Prostate gland (tissue), 2 donors: Measurements from ENCODE around the gene CPLANE2. TPM values are rescaled to one million over a fixed set of nuclear protein-coding genes. Genes with fewer than 3 reads are reported as not detected.

ENCODE experiments used
- DNase-seq: peaks from one replicate; pipeline ENCODE4 v3.0.0-alpha.2; 2019; ENCODE audit warnings: low spot score
- H3K27ac ChIP-seq, 2 donors: fragments of 200-600 bp; sonication (generic); 2 replicates each; pipeline ENCODE4 v1.5.1; 2017 to 2019
- H3K27me3 ChIP-seq: fragments of 200-600 bp; sonication (generic); replicated peaks from 2 replicates; pipeline ENCODE4 v1.5.1; 2019; ENCODE audit not compliant: insufficient read depth
- H3K36me3 ChIP-seq, 2 donors: fragments of 200-600 bp; sonication (generic); 1 replicate in 1 of 2; 2 replicates in 1 of 2; pipeline versions ENCODE4 v1.5.1 to v1.8.1; 2017 to 2019
- H3K4me1 ChIP-seq: fragments of 200-600 bp; sonication (generic); replicated peaks from 2 replicates; pipeline ENCODE4 v1.5.1; 2019
- H3K4me3 ChIP-seq, 2 donors: fragments of 200-600 bp; sonication (generic); 2 replicates each; pipeline ENCODE4 v1.5.1; 2017 to 2019
- H3K9me3 ChIP-seq: fragments of 200-600 bp; sonication (generic); 2 replicates; pipeline ENCODE4 v1.5.1; 2017
- CTCF ChIP-seq, 4 experiments: fragments of 200-600 bp in 2 of 4; fragments of 450-650 bp in 2 of 4; sonication (generic) in 2 of 4; IDR thresholded peaks; 1 replicate in 3 of 4; 2 replicates in 1 of 4; pipeline ENCODE4 v1.5.1; 2016 to 2019; ENCODE audit warnings: antibody characterized with exemption in 4 of 4, mild to moderate bottlenecking in 2 of 4, moderate library complexity in 2 of 4
- POLR2A ChIP-seq: fragments of 450-650 bp; IDR thresholded peaks from one replicate; pipeline ENCODE4 v1.6.1; 2016; ENCODE audit warnings: antibody characterized with exemption, mild to moderate bottlenecking
- POLR2AphosphoS5 ChIP-seq: sonication (generic); formaldehyde crosslinking; IDR thresholded peaks from one replicate; pipeline ENCODE4 v1.6.1; 2017; ENCODE audit warnings: antibody characterized with exemption
- WGBS: methylation state at CpG from one replicate; pipeline ENCODE4 v1.1.5; 2018; 5-methylcytosine and 5-hydroxymethylcytosine counted together
- intact Hi-C: fragments of 100-400 bp; cut with DNase I; formaldehyde crosslinking; loops from one replicate; pipeline ENCODE4 v1.14.2; 2022
- total RNA-seq, 2 donors: library from RNA; depleted of rRNA; stranded (reverse); fragments of >200 nt; gene quantifications; one replicate each; pipeline ENCODE4 v1.1.0, GENCODE V29; 2016

CPLANE2 gene
- total RNA-seq, 2 donors from 2014 or later: 5.5 to 12.9 TPM

- no peaks in the 10 kb centered on the region for H3K27me3 ChIP-seq
- no peak overlapping the region for H3K4me3 ChIP-seq
- 91% methylated on average over 9 of the region's 9 CpGs for WGBS
- intact Hi-C loops: loop anchor here (5.0 kb wide), 1 partner anchor 107 kb away; the partner anchor contains the start of gene FBXO42
- no peaks in the 10 kb centered on the region for H3K36me3 ChIP-seq
- no peak for DNase-seq
- H3K27ac ChIP-seq: no peak overlapping the region
- no peak for TF ChIP-seq POLR2AphosphoS5
- TF ChIP-seq CTCF (IDR thresholded peaks at IDR 0.05): no peak
- no peak for TF ChIP-seq POLR2A
- H3K9me3 ChIP-seq: no peaks in the 10 kb centered on the region
- H3K4me1 ChIP-seq: peaks cover 13% of the 10 kb centered on the region
Observed at GRCh38 chr1:16245476-16246196, 8.7 kb upstream of the CPLANE2 start.

GRCh38 chr1:16244650-16245285 is 7.8 kb upstream of the CPLANE2 start:
- no peak for DNase-seq
- no peaks in the 10 kb centered on the region for H3K9me3 ChIP-seq
- no peak overlapping the region for H3K4me3 ChIP-seq
- intact Hi-C loops: loop anchor here (5.0 kb wide), 4 partner anchors 37 to 167 kb away; partner anchors contain the start of gene FBXO42
- 76% methylated on average over 8 of the region's 8 CpGs for WGBS
- TF ChIP-seq POLR2A: no peak
- TF ChIP-seq POLR2AphosphoS5: no peak
- no peak for TF ChIP-seq CTCF (IDR thresholded peaks at IDR 0.05)
- H3K4me1 ChIP-seq: peaks cover 13% of the 10 kb centered on the region
- peak overlapping the region in 1 of 2 donors; percentile 31 for H3K27ac ChIP-seq
- no peaks in the 10 kb centered on the region for H3K36me3 ChIP-seq
- H3K27me3 ChIP-seq: no peaks in the 10 kb centered on the region

GRCh38 chr1:16243936-16244649 is 7.1 kb upstream of the CPLANE2 start:
- DNase-seq: peak; percentile 82
- no peak overlapping the region for H3K4me3 ChIP-seq
- peak overlapping the region in 1 of 2 donors; percentile 31 for H3K27ac ChIP-seq
- H3K4me1 ChIP-seq: peaks cover 13% of the 10 kb centered on the region
- H3K36me3 ChIP-seq: no peaks in the 10 kb centered on the region
- no peaks in the 10 kb centered on the region for H3K9me3 ChIP-seq
- no peaks in the 10 kb centered on the region for H3K27me3 ChIP-seq
- WGBS: 17% methylated on average over 8 of the region's 8 CpGs
- intact Hi-C loops: loop anchor here (5.0 kb wide), 3 partner anchors 37 to 167 kb away; no protein-coding TSS in a partner anchor
- TF ChIP-seq POLR2AphosphoS5 (peak; percentile 62), POLR2A (no peak), CTCF (IDR thresholded peaks at IDR 0.05) (peak; percentile 53 to 92 (median 80))

- H3K9me3 ChIP-seq: no peaks in the 10 kb centered on the region
- intact Hi-C loops: loop anchor here (5.0 kb wide), 3 partner anchors 36 to 166 kb away; no protein-coding TSS in a partner anchor
- WGBS: 79% methylated on average over 8 of the region's 8 CpGs
- no peak for DNase-seq
- H3K27ac ChIP-seq: no peak overlapping the region
- no peak overlapping the region for H3K4me3 ChIP-seq
- no peaks in the 10 kb centered on the region for H3K36me3 ChIP-seq
- H3K4me1 ChIP-seq: peaks cover 11% of the 10 kb centered on the region
- no peaks in the 10 kb centered on the region for H3K27me3 ChIP-seq
- TF ChIP-seq POLR2A: no peak
- no peak for TF ChIP-seq POLR2AphosphoS5
- no peak for TF ChIP-seq CTCF (IDR thresholded peaks at IDR 0.05)
Observed at GRCh38 chr1:16243215-16243610, 6.2 kb upstream of the CPLANE2 start.
